AG04450 (cell line): ENCODE data around the gene FHIT. TPM values are rescaled to one million over a fixed set of nuclear protein-coding genes. Genes with fewer than 3 reads are reported as not detected.

Experiments used
- CTCF ChIA-PET: fragments of 300-600, 350-600 bp; formaldehyde crosslinking; extraction: SDS; loops from one replicate; lab custom pipeline; 2022; ENCODE audit warnings: antibody characterized with exemption, inconsistent platforms; lab: Charles Lee
- POLR2A ChIA-PET: fragments of 350-600 bp; formaldehyde crosslinking; extraction: SDS; loops from one replicate; lab custom pipeline; 2021; ENCODE audit warnings: antibody characterized with exemption, inconsistent platforms; lab: Yijun Ruan, JAX
- DNase-seq: peaks from one replicate; pipeline ENCODE4 v3.0.0-alpha.2; 2011; ENCODE audit warnings: low read depth, low spot score
- H3K27ac ChIP-seq: one replicate; pipeline ENCODE4 v1.5.1; 2012; ENCODE audit warnings: low read depth, low read length, control low read depth
- H3K27me3 ChIP-seq: one replicate; pipeline ENCODE4 v1.6.0; 2012; ENCODE audit warnings: low read length; ENCODE audit not compliant: control insufficient read depth, insufficient read depth
- H3K4me3 ChIP-seq: 2 replicates; pipeline ENCODE4 v1.5.1; 2011; ENCODE audit warnings: mild to moderate bottlenecking, low read depth, low read length, control low read depth
- H3K9me3 ChIP-seq: 2 replicates; pipeline ENCODE4 v1.5.1; 2012; ENCODE audit warnings: low read length; ENCODE audit not compliant: control insufficient read depth, insufficient read depth
- polyA plus RNA-seq: library from polyadenylated mRNA; depleted of rRNA; stranded (reverse); fragments of >200 nt; gene quantifications from 2 replicates; pipeline ENCODE4 v1.2.3, GENCODE V29; 2011
- TF ChIP-seq, protein P1 (sequence below): IDR thresholded peaks from 2 replicates; pipeline ENCODE4 v1.5.1; 2011; ENCODE audit warnings: low read depth, low read length, control low read depth, inconsistent platforms

Gene FHIT
- polyA plus RNA-seq, 1 experiment: 0.17 TPM

DNA sequence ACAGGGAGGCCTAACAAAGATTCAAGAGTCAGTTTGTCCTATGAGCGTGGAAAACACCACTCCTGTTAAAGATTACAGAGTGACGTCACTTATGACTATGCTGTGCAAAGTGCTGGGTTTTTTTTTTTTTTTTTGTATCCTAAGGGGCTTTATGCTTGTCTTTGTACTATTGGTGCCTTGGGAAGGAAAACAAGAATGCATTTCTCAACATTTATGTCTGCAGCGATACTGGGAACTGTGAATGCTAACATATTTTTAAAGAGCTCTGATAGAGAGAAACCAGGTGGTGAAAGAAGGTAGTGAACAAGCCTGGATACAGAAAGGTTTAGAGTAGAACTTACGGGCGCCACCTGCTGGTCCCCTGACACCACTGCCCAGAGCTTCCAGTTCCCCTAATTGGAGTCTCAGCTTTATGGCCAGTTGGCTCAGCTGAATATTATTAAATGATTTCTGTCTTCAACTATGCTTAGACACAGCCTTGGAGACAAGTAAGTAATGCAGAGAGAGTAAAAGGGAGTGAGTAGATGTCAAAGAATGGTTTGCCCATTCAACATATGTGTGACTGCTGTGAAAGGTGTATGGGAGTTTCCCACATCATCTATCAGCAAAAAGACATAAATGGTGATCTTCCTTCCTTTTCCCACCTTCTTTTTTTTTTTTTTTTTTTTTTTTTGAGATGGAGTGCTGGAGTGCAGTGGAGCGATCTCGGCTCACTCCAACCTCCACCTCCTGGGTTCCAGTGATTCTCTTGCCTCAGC is 1393.5 kb downstream of the FHIT start:
- Histone ChIP-seq H3K9me3 (no peaks in the 10 kb centered on the region), H3K27me3 (no peaks in the 10 kb centered on the region), H3K27ac (no peak overlapping the region), H3K4me3 (no peak overlapping the region)
- TF ChIP-seq, protein P1, sequence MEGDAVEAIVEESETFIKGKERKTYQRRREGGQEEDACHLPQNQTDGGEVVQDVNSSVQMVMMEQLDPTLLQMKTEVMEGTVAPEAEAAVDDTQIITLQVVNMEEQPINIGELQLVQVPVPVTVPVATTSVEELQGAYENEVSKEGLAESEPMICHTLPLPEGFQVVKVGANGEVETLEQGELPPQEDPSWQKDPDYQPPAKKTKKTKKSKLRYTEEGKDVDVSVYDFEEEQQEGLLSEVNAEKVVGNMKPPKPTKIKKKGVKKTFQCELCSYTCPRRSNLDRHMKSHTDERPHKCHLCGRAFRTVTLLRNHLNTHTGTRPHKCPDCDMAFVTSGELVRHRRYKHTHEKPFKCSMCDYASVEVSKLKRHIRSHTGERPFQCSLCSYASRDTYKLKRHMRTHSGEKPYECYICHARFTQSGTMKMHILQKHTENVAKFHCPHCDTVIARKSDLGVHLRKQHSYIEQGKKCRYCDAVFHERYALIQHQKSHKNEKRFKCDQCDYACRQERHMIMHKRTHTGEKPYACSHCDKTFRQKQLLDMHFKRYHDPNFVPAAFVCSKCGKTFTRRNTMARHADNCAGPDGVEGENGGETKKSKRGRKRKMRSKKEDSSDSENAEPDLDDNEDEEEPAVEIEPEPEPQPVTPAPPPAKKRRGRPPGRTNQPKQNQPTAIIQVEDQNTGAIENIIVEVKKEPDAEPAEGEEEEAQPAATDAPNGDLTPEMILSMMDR: peak; percentile 91
- peak; percentile 65 for DNase-seq
- ChIA-PET POLR2A (interaction anchor here (0.7 kb wide), 1 partner anchor 283 kb away, joined by 10 read pairs; no protein-coding TSS in a partner anchor), CTCF (interaction anchor here (0.6 to 6.8 kb wide), 69 partner anchors 9 to 1468 kb away, joined by 3 to 99 read pairs (median 4); no protein-coding TSS in a partner anchor)

DNA sequence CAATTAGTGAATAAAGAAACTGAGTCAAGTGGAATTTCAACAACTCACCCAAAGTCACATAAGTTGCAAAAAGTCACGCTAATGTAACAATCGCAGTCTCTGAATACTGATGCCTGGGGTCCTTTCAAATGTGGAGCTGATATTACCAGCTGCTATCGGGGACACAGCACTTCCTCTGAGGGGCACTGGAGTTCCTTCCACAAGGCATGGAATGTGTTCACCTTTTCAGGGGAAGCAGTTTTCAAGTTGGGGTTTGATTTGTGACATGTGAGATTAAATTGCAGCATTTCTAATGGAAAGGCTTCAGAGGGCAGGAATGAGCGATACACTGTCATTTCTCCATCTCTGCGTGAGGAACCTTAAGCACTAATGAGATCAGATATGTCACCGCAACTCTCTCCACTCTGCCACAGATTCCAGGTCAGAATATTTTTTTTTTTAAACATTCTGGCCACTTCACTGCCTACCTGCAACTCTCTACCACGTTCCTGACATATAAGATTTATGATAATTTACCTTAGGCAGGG is 1394.3 kb downstream of the FHIT start:
- H3K27me3 ChIP-seq: no peaks in the 10 kb centered on the region
- TF ChIP-seq, protein P1: no peak
- CTCF ChIA-PET: interaction anchor here (0.6 to 6.8 kb wide), 46 partner anchors 8 to 1033 kb away, joined by 3 to 99 read pairs (median 4); no protein-coding TSS in a partner anchor
- POLR2A ChIA-PET: no interaction called here
- no peak overlapping the region for H3K27ac ChIP-seq
- no peak for DNase-seq
- no peak overlapping the region for H3K4me3 ChIP-seq
- H3K9me3 ChIP-seq: no peaks in the 10 kb centered on the region

DNA sequence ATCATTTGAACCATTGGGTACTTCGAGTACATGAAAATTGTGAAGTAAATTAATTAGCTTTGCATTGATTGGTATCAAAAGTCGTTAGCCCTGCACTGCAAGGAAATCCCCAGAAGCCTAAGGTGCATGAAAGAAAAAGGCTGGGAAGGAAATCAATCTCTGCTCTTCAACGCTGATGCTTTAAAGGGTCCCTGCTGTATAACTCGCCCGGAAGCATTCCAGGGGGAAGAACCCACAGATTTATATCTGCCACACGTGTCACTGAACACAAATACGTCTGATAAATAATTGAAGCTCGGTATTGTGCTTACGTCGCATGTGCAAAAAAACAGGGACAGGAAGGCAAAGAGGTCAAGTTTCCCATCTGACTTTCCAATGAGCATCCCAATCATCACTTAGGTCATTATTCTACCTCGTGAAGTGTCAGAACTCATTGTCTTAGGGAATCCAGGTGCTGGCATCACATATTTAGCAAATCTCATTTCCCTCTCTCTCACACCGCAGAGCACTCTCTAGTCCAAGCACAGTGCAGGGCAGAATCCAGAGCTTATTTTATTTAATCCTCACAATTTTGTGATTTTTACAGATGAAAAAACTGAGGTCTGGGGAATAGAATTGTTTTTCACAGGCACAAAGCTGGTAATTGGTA is 1397.1 kb downstream of the FHIT start:
- Histone ChIP-seq H3K27ac (no peak overlapping the region), H3K9me3 (no peaks in the 10 kb centered on the region), H3K27me3 (no peaks in the 10 kb centered on the region), H3K4me3 (no peak overlapping the region)
- CTCF ChIA-PET: interaction anchor here (1.1 to 6.6 kb wide), 3 partner anchors 220 to 641 kb away, joined by 3 to 45 read pairs (median 15); no protein-coding TSS in a partner anchor
- no peak for DNase-seq
- TF ChIP-seq, protein P1: no peak
- POLR2A ChIA-PET: no interaction called here

DNA sequence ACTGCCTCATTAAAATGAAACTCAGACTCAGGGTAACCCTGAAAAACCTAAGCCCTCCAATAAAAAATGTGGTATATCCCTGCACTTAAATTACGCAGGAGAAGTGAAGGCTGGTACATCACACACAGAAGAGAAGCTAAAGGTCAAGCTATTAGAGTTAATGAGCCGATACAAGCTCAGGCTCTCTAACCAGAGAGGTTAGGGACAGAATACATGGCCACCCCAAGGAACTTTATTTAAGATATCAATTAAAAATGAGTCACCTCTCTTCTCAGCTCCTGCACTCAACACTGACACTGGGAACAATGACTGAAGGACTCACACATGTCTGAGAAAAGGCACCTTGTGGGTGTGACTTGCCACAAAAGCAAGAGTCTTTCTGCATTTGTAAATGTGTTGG is 1400.8 kb downstream of the FHIT start:
- no peak for DNase-seq
- no peak overlapping the region for H3K27ac ChIP-seq
- no peaks in the 10 kb centered on the region for H3K9me3 ChIP-seq
- POLR2A ChIA-PET: no interaction called here
- no peaks in the 10 kb centered on the region for H3K27me3 ChIP-seq
- CTCF ChIA-PET: interaction anchor here (0.9 kb wide), 1 partner anchor 20 kb away, joined by 3 read pairs; no protein-coding TSS in a partner anchor
- H3K4me3 ChIP-seq: no peak overlapping the region
- TF ChIP-seq, protein P1: no peak

DNA sequence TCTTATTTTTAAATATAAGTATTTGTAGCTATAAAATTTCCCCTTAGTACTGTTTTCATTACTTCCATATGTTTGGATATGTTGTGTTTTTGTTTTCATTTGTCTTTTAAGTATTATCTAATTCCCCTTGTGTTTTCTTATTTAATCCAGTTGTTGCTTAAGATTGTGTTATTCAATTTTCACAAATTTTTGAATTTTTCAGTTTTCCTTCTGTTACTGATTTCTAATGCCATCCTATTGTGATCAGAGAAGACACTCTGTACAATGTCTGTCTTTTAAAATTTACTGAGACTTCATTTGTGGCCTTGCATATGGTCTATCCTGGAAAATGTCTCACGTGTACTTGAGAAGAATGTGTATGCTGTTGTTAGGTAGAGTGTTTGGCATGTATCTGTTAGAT is 1405.9 kb downstream of the FHIT start:
- TF ChIP-seq, protein P1: no peak
- H3K9me3 ChIP-seq: no peaks in the 10 kb centered on the region
- no peak overlapping the region for H3K27ac ChIP-seq
- POLR2A ChIA-PET: no interaction called here
- no peak overlapping the region for H3K4me3 ChIP-seq
- DNase-seq: no peak
- no peaks in the 10 kb centered on the region for H3K27me3 ChIP-seq
- CTCF ChIA-PET: interaction anchor here (2.7 kb wide), 1 partner anchor 12 kb away, joined by 12 read pairs; no protein-coding TSS in a partner anchor
